B cell (primary cell): Measurements from ENCODE around the gene RREB1. TPM values are rescaled to one million over a fixed set of nuclear protein-coding genes. Genes with fewer than 3 reads are reported as not detected.

Experiments used
- ATAC-seq: fragments of 200-7000 bp; cut with Tn5 transposase; one replicate; pipeline ENCODE4 v1.10.0; 2021; ENCODE audit warnings: low read depth, mild to moderate bottlenecking, moderate number of reproducible peaks, moderate library complexity
- CTCF ChIA-PET: fragments of 350-600 bp; sonication (Branson Sonifier 250); formaldehyde crosslinking; loops from one replicate; lab custom pipeline; 2021; ENCODE audit warnings: antibody characterized with exemption, inconsistent platforms; lab: Charles Lee
- POLR2A ChIA-PET: fragments of 350-600 bp; sonication (Branson Sonifier 250); formaldehyde crosslinking; loops from one replicate; lab custom pipeline; 2021; ENCODE audit warnings: antibody characterized with exemption; lab: Charles Lee
- DNase-seq: peaks from one replicate; pipeline ENCODE4 v3.0.0; 2013
- H2AFZ ChIP-seq: 2 replicates; pipeline ENCODE4 v1.6.1; 2012; ENCODE audit warnings: mild to moderate bottlenecking, low read depth, low read length; ENCODE audit not compliant: insufficient read depth, poor library complexity, severe bottlenecking
- H3K27ac ChIP-seq, 2 donors: 1 replicate in 1 of 2; 2 replicates in 1 of 2; pipeline ENCODE4 v1.5.1; 2012 to 2013; ENCODE audit warnings: low read length in 2 of 2, mild to moderate bottlenecking in 2 of 2, moderate library complexity in 1 of 2
- H3K27me3 ChIP-seq, 4 experiments: fragments of 200-600 bp in 1 of 4; sonication (generic) in 1 of 4; replicated peaks in 1 of 4; 1 replicate in 2 of 4; 2 replicates in 2 of 4; pipeline versions ENCODE4 v1.6.1 to v1.7.0; 2013 to 2016; ENCODE audit warnings: low read length in 3 of 4, mild to moderate bottlenecking in 2 of 4, mixed read lengths in 1 of 4, moderate library complexity in 1 of 4; ENCODE audit not compliant: insufficient read depth in 4 of 4, control insufficient read depth in 3 of 4; ENCODE audit errors: control extremely low read depth in 1 of 4
- H3K36me3 ChIP-seq, 2 experiments: replicated peaks in 1 of 2; 1 replicate in 1 of 2; 2 replicates in 1 of 2; pipeline versions ENCODE4 v1.6.1 to v1.7.1; 2013; ENCODE audit warnings: low read length in 1 of 2; ENCODE audit not compliant: insufficient read depth in 2 of 2, control insufficient read depth in 1 of 2; ENCODE audit errors: control extremely low read depth in 1 of 2, extremely low read depth in 1 of 2
- H3K4me1 ChIP-seq, 2 donors: fragments of 200-600 bp in 1 of 2; sonication (generic) in 1 of 2; 1 replicate in 1 of 2; 2 replicates in 1 of 2; pipeline versions ENCODE4 v1.5.1 to v1.6.1; 2013 to 2017; ENCODE audit warnings: low read length in 2 of 2; ENCODE audit not compliant: control insufficient read depth in 2 of 2, insufficient read depth in 2 of 2
- H3K4me2 ChIP-seq: replicated peaks from 2 replicates; pipeline ENCODE3; 2012; ENCODE audit warnings: mild to moderate bottlenecking, low read depth, low read length; ENCODE audit not compliant: poor library complexity, severe bottlenecking
- H3K4me3 ChIP-seq, 5 experiments: fragments of 200-600 bp in 1 of 5; sonication (generic) in 1 of 5; 1 replicate in 3 of 5; 2 replicates in 2 of 5; pipeline versions ENCODE4 v1.5.1 to v1.7.0; 2011 to 2016; ENCODE audit warnings: low read length in 4 of 5, mild to moderate bottlenecking in 4 of 5, low read depth in 2 of 5, control low read depth in 1 of 5, moderate library complexity in 1 of 5; ENCODE audit not compliant: insufficient read depth in 1 of 5; ENCODE audit errors: control extremely low read depth in 1 of 5, extremely low read depth in 1 of 5
- H3K79me2 ChIP-seq: fragments of 200-600 bp; sonication (generic); one replicate; pipeline ENCODE4 v1.6.0; 2016; ENCODE audit warnings: low read length; ENCODE audit not compliant: control insufficient read depth, insufficient read depth
- H3K9ac ChIP-seq: fragments of 200-600 bp; sonication (generic); 2 replicates; pipeline ENCODE4 v1.6.1; 2017; ENCODE audit warnings: mild to moderate bottlenecking, low read length, moderate library complexity
- H3K9me3 ChIP-seq, 3 donors: one replicate each; pipeline versions ENCODE4 v1.6.1 to v1.7.1; 2013; ENCODE audit warnings: low read length in 2 of 3; ENCODE audit not compliant: control insufficient read depth in 2 of 3, insufficient read depth in 1 of 3; ENCODE audit errors: control extremely low read depth in 1 of 3
- H4K20me1 ChIP-seq: 2 replicates; pipeline ENCODE4 v1.6.0; 2012; ENCODE audit warnings: mild to moderate bottlenecking, low read length; ENCODE audit not compliant: insufficient read depth, control insufficient read depth, poor library complexity, severe bottlenecking
- H3K27ac Mint-ChIP-seq: one replicate; pipeline ENCODE4 v1.8.0; 2021; ENCODE audit warnings: mixed read lengths
- H3K27me3 Mint-ChIP-seq: one replicate; pipeline ENCODE4 v1.8.0; 2021; ENCODE audit warnings: mixed read lengths
- H3K4me1 Mint-ChIP-seq: one replicate; pipeline ENCODE4 v1.8.0; 2021; ENCODE audit warnings: mixed read lengths
- H3K4me3 Mint-ChIP-seq: one replicate; pipeline ENCODE4 v1.8.0; 2021; ENCODE audit warnings: mixed read lengths
- H3K9me3 Mint-ChIP-seq: one replicate; pipeline ENCODE4 v1.8.0; 2022; ENCODE audit warnings: mixed read lengths; ENCODE audit not compliant: insufficient read depth
- CTCF ChIP-seq: fragments of 200-600 bp; IDR thresholded peaks from one replicate; pipeline ENCODE4 v1.8.0; 2022; ENCODE audit warnings: antibody characterized with exemption, mild to moderate bottlenecking
- EZH2 ChIP-seq: IDR thresholded peaks from 2 replicates; pipeline ENCODE4 v1.6.1; 2012; ENCODE audit warnings: borderline replicate concordance, low read depth, mild to moderate bottlenecking, moderate library complexity, low read length; ENCODE audit not compliant: insufficient read depth, poor library complexity, severe bottlenecking
- WGBS: methylation state at CpG from one replicate; pipeline ENCODE4 v1.1.5; 2013; ENCODE audit warnings: missing lambda C conversion rate; ENCODE audit not compliant: insufficient coverage; 5-methylcytosine and 5-hydroxymethylcytosine counted together
- intact Hi-C: fragments of 100-400 bp; cut with micrococcal nuclease; formaldehyde crosslinking; loops from one replicate; pipeline ENCODE4 v1.10.0; 2022
- polyA plus RNA-seq: library from polyadenylated mRNA; depleted of rRNA; stranded (reverse); fragments of >200 nt; gene quantifications from 2 replicates; pipeline ENCODE4 v1.2.3, GENCODE V29; 2012
- total RNA-seq, 2 donors: library from RNA; stranded (reverse); fragments of 120-200 nt in 1 of 2; gene quantifications; 1 replicate in 1 of 2; 2 replicates in 1 of 2; pipeline versions ENCODE4 v1.2.3 to v1.2.4, GENCODE V29; 2013 to 2022

RREB1 gene
- total and polyA plus RNA-seq, 2 donors (not counting 1 experiment from before 2014, with no cell fraction given): 10.4 to 58.6 TPM

GRCh38 chr6:7111095-7111690, 3.4 kb downstream of the RREB1 start:
- CTCF ChIA-PET: interaction anchor here (0.8 to 1.5 kb wide), 4 partner anchors 24 to 128 kb away, joined by 3 to 5 read pairs (median 4); no protein-coding TSS in a partner anchor
- Histone ChIP-seq H3K9me3 (no peaks in the 10 kb centered on the region), H3K27ac (peak overlapping the region in 1 of 2 donors; percentile 70), H3K4me1 (peaks cover 46 to 48% of the 10 kb centered on the region in 2 donors), H3K27me3 (no peaks in the 10 kb centered on the region), H3K9ac (no peak overlapping the region), H4K20me1 (peaks cover 10% of the 10 kb centered on the region), H3K36me3 (no peaks in the 10 kb centered on the region), H2AFZ (no peak overlapping the region), H3K4me2 (no peak overlapping the region), H3K4me3 (no peak overlapping the region), H3K79me2 (peaks cover 94% of the 10 kb centered on the region)
- ATAC-seq: no peak
- Mint-ChIP-seq H3K27ac (no peak overlapping the region), H3K27me3 (no peaks in the 10 kb centered on the region), H3K9me3 (no peaks in the 10 kb centered on the region), H3K4me1 (peaks cover 71% of the 10 kb centered on the region), H3K4me3 (peak overlapping the region; percentile 94)
- POLR2A ChIA-PET: no interaction called here
- DNase-seq: no peak
- 96% methylated on average over 3 of the region's 4 CpGs for WGBS
- intact Hi-C loops: loop anchor here (5.0 kb wide), 1 partner anchor 524 kb away; the partner anchor contains the start of gene LY86
- no peak for TF ChIP-seq CTCF
- no peak for TF ChIP-seq EZH2

- Mint-ChIP-seq H3K4me3 (peak overlapping the region; percentile 86), H3K9me3 (no peaks in the 10 kb centered on the region), H3K27ac (peak overlapping the region; percentile 91), H3K4me1 (peaks cover 74% of the 10 kb centered on the region), H3K27me3 (no peaks in the 10 kb centered on the region)
- no peak for DNase-seq
- Histone ChIP-seq H3K4me3 (peak overlapping the region in 4 of 5 experiments; percentile 15 to 48 (median 26)), H3K9ac (peak overlapping the region; percentile 56), H4K20me1 (peaks cover 10% of the 10 kb centered on the region), H2AFZ (no peak overlapping the region), H3K79me2 (peaks cover 100% of the 10 kb centered on the region), H3K27ac (peak overlapping the region; percentile 59 to 70), H3K27me3 (no peaks in the 10 kb centered on the region), H3K4me1 (peaks cover 43 to 55% of the 10 kb centered on the region in 2 donors), H3K9me3 (no peaks in the 10 kb centered on the region), H3K36me3 (no peaks in the 10 kb centered on the region), H3K4me2 (peak overlapping the region; percentile 74)
- TF ChIP-seq CTCF (no peak), EZH2 (no peak)
- POLR2A ChIA-PET: no interaction called here
- no peak for ATAC-seq
- intact Hi-C loops: loop anchor here (1.0 to 5.0 kb wide), 2 partner anchors 24 to 525 kb away; partner anchors contain the start of gene LY86
- CTCF ChIA-PET: interaction anchor here (0.8 to 1.3 kb wide), 2 partner anchors 25 to 127 kb away, joined by 3 to 5 read pairs; no protein-coding TSS in a partner anchor
Measured at GRCh38 chr6:7112171-7112570, 4.4 kb downstream of the RREB1 start.
